KOPT-K1 (cell line): Measurements from ENCODE around the gene TMEM150B.

Experiments
- H3K27ac ChIP-seq: fragments of 200-600 bp; sonication (generic); 2 replicates; pipeline ENCODE4 v1.5.1; 2016; ENCODE audit warnings: antibody characterized with exemption, mild to moderate bottlenecking, low read depth, low read length; ENCODE audit not compliant: poor library complexity, severe bottlenecking
- H3K36me3 ChIP-seq: fragments of 200-600 bp; sonication (generic); 2 replicates; pipeline ENCODE4 v1.5.1; 2017; ENCODE audit warnings: antibody characterized with exemption, mild to moderate bottlenecking, low read length, moderate library complexity; ENCODE audit not compliant: insufficient read depth
- H3K9me3 ChIP-seq: fragments of 200-600 bp; sonication (generic); 2 replicates; pipeline ENCODE4 v1.5.1; 2017; ENCODE audit warnings: antibody characterized with exemption, low read length, mild to moderate bottlenecking; ENCODE audit not compliant: insufficient read depth, poor library complexity, severe bottlenecking

Gene TMEM150B

GRCh38 chr19:55272142-55272541 lies 53.0 kb downstream of the TMEM150B start:
- no peak overlapping the region for H3K27ac ChIP-seq
- peaks cover 64% of the 10 kb centered on the region; the same call in 1 of the 2 replicates for H3K36me3 ChIP-seq
- no peaks in the 10 kb centered on the region for H3K9me3 ChIP-seq

GRCh38 chr19:55270172-55270942 lies 54.8 kb downstream of the TMEM150B start:
- Histone ChIP-seq H3K9me3 (no peaks in the 10 kb centered on the region), H3K27ac (no peak overlapping the region), H3K36me3 (peaks cover 46% of the 10 kb centered on the region; the same call in 1 of the 2 replicates)

- Histone ChIP-seq H3K9me3 (no peaks in the 10 kb centered on the region), H3K27ac (no peak overlapping the region), H3K36me3 (peaks cover 35% of the 10 kb centered on the region; the same call in 1 of the 2 replicates)
Measured at GRCh38 chr19:55269299-55269698, 55.8 kb downstream of the TMEM150B start.

- Histone ChIP-seq H3K36me3 (peaks cover 12% of the 10 kb centered on the region; the same call in 1 of the 2 replicates), H3K9me3 (no peaks in the 10 kb centered on the region), H3K27ac (no peak overlapping the region)
Measured at GRCh38 chr19:55266840-55267239, 58.3 kb downstream of the TMEM150B start.

- peaks cover 10% of the 10 kb centered on the region; the same call in 1 of the 2 replicates for H3K36me3 ChIP-seq
- no peak overlapping the region for H3K27ac ChIP-seq
- no peaks in the 10 kb centered on the region for H3K9me3 ChIP-seq
Measured at GRCh38 chr19:55266404-55266803, 58.7 kb downstream of the TMEM150B start.

GRCh38 chr19:55265723-55266386 lies 59.3 kb downstream of the TMEM150B start:
- H3K36me3 ChIP-seq, result peaks cover 10% of the 10 kb centered on the region; the same call in 1 of the 2 replicates
- no peak overlapping the region for H3K27ac ChIP-seq
- H3K9me3 ChIP-seq, result no peaks in the 10 kb centered on the region

GRCh38 chr19:55265173-55265572 lies 60.0 kb downstream of the TMEM150B start:
- Histone ChIP-seq H3K27ac (no peak overlapping the region), H3K36me3 (peaks cover 4% of the 10 kb centered on the region; the same call in 1 of the 2 replicates), H3K9me3 (no peaks in the 10 kb centered on the region)

GRCh38 chr19:55264531-55264930 lies 60.6 kb downstream of the TMEM150B start:
- no peak overlapping the region for H3K27ac ChIP-seq
- no peaks in the 10 kb centered on the region for H3K9me3 ChIP-seq
- no peaks in the 10 kb centered on the region; the same call in 1 of the 2 replicates for H3K36me3 ChIP-seq
